LNCAP (cell line): ENCODE results near the gene ANXA10.

Source experiments
- TF ChIP-seq, protein P1 (sequence below): fragments of 450-650 bp; IDR thresholded peaks from 2 replicates; pipeline ENCODE4 v1.5.1; 2017; ENCODE audit warnings: mild to moderate bottlenecking

ANXA10 gene

DNA sequence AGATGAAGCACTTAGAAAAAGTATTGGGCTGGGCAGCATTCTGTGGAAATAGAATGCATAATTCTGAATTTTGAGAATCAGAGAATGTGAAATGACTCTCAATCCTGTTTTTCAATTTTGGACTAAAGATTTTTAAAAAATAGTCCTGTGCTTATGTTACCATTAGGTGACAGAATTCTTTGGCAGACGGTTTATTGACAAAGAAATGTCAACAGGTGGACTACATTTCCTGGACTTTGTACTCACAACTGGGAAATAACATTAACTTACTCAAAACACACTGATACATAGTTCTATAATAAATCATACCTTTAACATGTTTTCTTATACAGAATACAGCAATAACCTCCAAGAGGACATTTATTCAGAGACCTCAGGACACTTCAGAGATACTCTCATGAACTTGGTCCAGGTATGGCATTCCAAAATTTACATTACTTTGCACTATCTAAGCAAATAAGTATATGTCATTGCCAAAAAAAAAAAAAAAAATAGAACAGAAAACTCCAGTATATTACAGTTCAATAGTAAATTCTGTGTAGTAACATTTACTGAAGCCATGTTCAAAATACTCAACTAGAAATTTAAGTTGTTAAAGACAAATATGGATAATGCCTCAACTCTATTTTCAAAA lies 72.7 kb downstream of the ANXA10 start:
- TF ChIP-seq, protein P1, sequence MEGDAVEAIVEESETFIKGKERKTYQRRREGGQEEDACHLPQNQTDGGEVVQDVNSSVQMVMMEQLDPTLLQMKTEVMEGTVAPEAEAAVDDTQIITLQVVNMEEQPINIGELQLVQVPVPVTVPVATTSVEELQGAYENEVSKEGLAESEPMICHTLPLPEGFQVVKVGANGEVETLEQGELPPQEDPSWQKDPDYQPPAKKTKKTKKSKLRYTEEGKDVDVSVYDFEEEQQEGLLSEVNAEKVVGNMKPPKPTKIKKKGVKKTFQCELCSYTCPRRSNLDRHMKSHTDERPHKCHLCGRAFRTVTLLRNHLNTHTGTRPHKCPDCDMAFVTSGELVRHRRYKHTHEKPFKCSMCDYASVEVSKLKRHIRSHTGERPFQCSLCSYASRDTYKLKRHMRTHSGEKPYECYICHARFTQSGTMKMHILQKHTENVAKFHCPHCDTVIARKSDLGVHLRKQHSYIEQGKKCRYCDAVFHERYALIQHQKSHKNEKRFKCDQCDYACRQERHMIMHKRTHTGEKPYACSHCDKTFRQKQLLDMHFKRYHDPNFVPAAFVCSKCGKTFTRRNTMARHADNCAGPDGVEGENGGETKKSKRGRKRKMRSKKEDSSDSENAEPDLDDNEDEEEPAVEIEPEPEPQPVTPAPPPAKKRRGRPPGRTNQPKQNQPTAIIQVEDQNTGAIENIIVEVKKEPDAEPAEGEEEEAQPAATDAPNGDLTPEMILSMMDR = no peak

DNA sequence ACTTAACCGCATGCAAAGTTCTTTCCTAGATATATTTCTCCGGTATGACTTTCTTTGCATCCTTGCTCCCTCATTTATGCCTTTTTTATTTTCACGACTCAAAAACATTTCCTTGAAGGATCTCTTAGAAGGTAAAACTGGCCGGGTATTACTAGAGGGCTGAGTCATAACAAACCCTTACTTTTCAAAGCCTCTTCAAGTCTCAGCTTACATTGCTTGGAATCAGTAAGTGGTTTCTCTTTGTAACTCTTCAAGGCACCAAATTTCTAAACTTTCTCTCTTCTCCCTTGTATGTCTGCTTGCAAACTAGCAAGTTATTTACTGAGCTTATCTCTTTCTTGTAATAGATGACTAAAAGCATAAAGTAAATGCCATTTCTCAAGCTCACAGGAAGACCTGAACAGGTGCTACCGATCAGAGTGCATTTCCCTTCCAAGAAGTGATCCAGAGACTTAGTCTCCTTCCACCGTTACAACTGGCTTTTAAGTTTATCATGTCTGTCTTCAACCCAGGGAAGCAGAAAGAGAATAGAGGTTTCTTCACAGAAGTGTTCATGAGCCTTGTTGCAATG lies 75.5 kb downstream of the ANXA10 start:
- TF ChIP-seq, protein P1 = no peak

DNA sequence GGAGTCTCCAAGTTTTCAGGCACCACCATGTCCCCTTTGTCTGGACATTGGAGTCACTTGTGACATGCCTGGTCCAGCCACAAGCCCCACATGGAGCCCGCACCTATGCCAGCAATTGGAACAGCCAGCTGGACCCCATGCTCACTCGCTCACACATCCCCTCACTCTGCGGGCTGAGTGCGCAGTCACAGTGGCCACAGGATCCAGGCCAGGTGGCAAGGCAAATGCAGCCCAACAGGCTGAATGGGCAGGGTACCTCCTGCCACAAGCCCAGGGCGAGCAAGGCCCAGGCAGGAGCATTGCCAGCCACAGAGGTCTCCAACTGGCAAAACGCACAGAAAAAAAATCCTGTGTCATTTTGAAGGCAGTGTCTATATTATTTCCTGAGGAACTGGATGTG lies 82.0 kb downstream of the ANXA10 start:
- TF ChIP-seq, protein P1 = no peak

DNA sequence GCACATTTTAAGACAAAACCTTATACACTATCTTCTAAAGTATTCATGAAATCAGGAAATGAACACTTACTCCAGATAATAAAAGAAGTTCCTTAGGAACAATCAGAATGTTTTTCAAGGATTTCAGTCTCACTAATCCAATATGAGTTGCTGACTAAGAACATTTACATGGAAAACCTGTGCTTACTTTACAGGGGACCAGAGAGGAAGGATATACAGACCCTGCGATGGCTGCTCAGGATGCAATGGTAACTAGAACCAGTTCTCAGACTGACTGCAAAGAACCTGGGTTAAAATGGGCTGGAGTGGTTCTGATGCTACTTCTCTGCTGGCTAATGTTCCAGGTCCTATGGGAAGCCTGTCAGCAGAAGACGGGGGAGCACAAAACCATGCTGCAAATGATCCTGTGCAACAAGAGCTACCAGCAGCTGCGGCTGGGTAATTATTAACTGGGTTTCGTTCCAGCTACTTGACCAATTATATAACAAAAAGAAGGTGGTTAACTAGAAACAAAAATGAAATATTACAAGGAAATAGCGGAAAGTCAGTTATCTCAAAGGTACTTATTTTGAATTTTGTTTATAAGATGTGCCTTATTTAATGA lies 85.3 kb downstream of the ANXA10 start:
- TF ChIP-seq, protein P1 = no peak

DNA sequence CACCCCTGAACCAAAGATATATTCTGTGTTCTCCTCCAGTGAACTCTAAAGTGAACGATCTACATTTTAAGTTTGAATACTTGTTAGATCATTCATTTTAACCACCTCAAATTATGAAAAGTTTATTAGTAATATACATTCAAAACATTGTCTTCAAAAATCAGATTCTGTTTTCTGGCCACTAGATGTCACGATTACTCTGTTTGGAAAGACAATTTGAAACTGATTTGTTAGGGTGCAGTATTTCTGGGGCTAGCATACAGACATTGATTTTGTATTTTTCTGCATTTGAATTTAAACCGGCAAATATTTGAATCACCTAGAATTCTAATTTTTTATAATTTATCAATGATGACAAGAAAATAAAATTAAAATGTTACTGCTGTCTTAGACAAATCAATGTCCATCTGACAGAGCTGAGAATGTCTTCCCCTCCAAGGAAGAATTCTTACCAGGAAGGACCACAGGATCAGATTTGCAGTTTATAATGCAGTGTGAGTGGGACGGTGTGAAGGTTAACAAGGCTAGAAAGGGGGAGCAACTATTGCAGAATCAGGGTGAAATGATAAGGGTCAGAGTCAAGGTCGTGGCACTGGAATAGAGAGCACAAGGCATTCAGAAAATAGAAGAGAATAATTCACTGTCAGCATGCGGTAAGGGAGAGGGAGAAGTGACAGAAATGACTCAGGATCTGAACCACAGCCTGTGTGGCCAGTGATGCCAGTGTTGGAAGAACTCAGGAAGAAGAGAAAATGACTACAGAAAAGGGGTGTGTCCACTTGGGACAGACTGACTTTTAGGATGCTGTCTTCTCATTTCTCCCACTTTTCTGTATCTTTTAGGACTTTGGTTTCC lies 91.6 kb downstream of the ANXA10 start:
- TF ChIP-seq, protein P1 = peak; percentile 62

DNA sequence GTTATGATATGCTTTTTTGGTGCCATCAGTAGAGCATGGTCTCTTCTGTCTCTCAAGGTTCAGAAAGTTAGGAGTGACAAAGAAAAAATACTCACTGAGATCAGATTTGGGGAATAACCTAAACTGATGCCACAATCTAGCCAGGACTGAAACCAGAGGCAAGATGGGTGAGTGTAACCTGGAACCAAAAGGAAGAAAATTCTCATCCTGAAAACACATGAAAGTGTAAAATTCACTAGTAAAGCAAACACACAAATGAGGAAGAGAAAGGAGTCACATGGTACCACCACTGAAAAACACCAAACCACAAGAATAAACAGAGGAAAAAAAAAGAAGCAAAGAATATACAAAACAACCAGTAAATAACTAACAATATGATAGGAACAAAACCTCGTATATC lies 96.4 kb downstream of the ANXA10 start:
- TF ChIP-seq, protein P1 = no peak

DNA sequence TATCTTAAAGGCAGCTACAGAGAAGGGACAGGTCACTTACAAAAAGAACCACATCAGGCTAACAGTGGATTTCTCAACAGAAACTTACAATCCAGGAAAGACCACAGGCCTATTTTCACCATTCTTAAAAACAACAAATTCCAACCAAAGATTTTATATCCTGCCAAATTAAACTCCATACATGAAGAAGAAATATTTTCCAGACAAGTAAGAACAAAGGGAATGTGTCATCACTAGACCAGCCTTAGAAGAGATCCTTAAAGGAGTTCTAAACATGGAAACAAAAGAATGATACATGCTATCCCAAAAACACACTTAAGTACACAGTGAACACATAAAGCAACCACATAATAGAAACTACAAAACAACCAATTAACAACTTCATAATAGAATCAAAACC lies 105.6 kb downstream of the ANXA10 start:
- TF ChIP-seq, protein P1 = no peak
